Natural killer cell treated with Interleukin-12 subunit alpha and Interleukin-12 subunit beta and Interleukin-15 and Interleukin-18, amount 100 ng/mL, for 72 hours (primary cell): ENCODE data around the gene EVI5L. TPM values are rescaled to one million over a fixed set of nuclear protein-coding genes. Genes with fewer than 3 reads are reported as not detected.

ENCODE experiments used
- ATAC-seq, 2 donors: fragments of 150-1000 bp; cut with Tn5 transposase in 1 of 2; sonication (Bioruptor Pico), chemical (Tn5 transposase) in 1 of 2; 2 replicates each; pipeline ENCODE4 v1.10.0; 2021
- DNase-seq: peaks from one replicate; pipeline ENCODE4 v3.0.0; 2022; ENCODE audit warnings: low spot score
- H3K27ac Mint-ChIP-seq, 2 donors: 1 replicate in 1 of 2; 2 replicates in 1 of 2; pipeline ENCODE4 v1.8.0; 2022; ENCODE audit warnings: mixed read lengths in 2 of 2, mild to moderate bottlenecking in 1 of 2, moderate library complexity in 1 of 2
- H3K27me3 Mint-ChIP-seq, 2 donors: 1 replicate in 1 of 2; 2 replicates in 1 of 2; pipeline ENCODE4 v1.8.0; 2022; ENCODE audit warnings: mixed read lengths in 2 of 2
- H3K36me3 Mint-ChIP-seq: one replicate; pipeline ENCODE4 v1.8.0; 2022; ENCODE audit warnings: mixed read lengths
- H3K4me1 Mint-ChIP-seq, 2 donors: 1 replicate in 1 of 2; 2 replicates in 1 of 2; pipeline ENCODE4 v1.8.0; 2022; ENCODE audit warnings: low read depth in 2 of 2, mixed read lengths in 2 of 2, mild to moderate bottlenecking in 1 of 2
- H3K4me3 Mint-ChIP-seq: one replicate; pipeline ENCODE4 v1.8.0; 2022; ENCODE audit warnings: mixed read lengths
- H3K9me3 Mint-ChIP-seq: 2 replicates; pipeline ENCODE4 v1.8.0; 2022; ENCODE audit warnings: mixed read lengths
- total RNA-seq, 2 donors: library from RNA; stranded (reverse); gene quantifications; one replicate each; pipeline ENCODE4 v1.2.3, GENCODE V29; 2022

The EVI5L gene
- total RNA-seq, 2 donors from 2014 or later = 7.8 to 11.5 TPM

DNA sequence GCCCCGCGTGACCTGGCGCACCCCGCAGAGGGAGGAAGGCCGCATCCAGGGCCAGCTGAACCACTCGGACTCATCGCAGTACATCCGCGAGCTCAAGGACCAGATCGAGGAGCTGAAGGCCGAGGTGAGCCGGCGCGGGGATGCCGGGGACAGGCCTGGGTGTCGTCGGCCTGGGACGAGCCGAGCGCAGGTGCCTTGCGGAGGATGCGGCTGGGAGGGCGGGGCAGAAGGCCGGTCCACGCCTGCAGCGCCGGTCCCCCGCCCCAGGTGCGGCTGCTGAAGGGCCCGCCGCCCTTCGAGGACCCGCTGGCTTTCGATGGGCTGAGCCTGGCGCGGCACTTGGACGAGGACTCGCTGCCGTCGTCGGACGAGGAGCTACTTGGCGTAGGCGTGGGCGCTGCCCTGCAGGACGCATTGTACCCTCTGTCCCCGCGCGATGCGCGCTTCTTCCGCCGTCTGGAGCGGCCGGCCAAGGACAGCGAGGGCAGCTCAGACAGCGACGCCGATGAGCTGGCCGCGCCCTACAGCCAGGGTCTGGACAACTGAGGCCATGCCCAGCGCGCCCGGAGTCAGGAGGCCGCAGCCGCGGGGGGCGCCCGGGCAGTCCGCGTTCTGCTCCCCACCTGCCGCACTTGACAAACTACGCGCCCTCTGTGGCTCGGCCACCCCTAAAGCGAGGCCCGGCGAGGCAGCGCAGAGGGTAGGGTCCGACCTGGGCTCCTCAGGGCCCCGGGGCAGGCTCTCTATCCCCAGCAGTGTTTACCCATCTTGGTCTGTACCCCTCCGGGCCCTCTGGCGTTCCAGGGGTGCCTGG, 33.3 kb downstream of the EVI5L start:
- Mint-ChIP-seq H3K4me1 (no peaks in the 10 kb centered on the region), H3K36me3 (no peaks in the 10 kb centered on the region), H3K27me3 (peaks cover 0 to 5% of the 10 kb centered on the region in 2 donors), H3K27ac (no peak overlapping the region), H3K9me3 (no peaks in the 10 kb centered on the region), H3K4me3 (no peak overlapping the region)
- ATAC-seq = no peak
- DNase-seq = no peak

DNA sequence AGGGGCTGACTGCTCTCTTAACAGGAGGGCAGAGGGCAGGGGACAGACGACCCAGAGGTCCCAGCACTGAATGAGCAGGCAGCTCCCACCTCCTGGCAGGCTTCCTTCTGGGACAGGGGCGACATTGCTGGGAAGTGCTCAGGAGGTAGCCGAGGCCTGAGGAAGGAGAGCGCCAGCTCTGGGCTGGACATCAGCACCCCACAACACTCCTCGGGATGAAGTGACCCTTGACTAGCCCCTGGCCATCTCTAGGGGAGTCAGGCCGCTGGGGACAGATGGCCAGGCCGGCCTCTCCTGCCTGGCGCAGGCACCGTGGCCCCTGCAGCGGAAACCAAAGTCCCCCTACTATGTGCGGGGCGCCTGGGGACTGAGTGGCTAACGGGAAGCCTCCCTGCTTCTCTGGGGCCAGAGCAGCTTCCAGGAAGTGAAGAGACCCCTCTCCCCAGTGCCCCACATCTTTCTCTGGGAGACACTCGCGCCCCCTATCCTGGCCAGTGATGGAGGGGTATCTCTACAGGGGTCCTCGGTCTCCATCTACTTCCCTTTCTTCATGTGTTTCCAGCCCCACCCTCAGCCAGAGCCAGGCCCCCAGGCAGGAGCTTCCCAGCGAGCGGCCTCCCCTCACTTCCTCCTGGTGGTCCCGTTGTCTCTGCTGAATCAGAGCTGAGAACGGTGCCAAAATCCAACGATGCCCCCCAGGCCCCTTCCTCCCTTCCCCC, 34.1 kb downstream of the EVI5L start:
- H3K4me3 Mint-ChIP-seq = no peak overlapping the region

DNA sequence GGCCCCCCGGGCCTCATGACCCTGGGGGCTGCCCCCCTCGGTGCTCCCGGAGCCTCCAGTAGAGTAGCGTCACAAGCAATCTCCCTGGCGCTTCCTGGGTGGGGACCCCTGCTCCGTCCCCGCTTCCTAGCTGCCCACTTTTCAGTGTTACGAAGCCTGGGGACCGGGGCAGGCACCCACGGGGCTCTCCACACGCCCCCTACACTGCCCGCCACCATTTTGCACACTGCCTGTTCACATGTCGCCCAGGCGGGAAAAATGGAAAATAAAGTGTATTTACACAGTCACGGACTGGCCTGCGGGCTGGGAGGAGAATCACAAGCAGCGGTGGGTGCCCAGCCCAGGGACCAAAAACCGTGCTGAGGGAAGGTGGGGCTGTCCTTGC, 34.7 kb downstream of the EVI5L start:
- H3K27me3 Mint-ChIP-seq = peaks cover 0 to 5% of the 10 kb centered on the region in 2 donors
- ATAC-seq = no peak

More for the DNA sequence above, 34.1 kb downstream of the EVI5L start:
- DNase-seq (no peak), ATAC-seq (no peak)
- Mint-ChIP-seq H3K9me3 (no peaks in the 10 kb centered on the region), H3K27ac (no peak overlapping the region), H3K27me3 (peaks cover 0 to 5% of the 10 kb centered on the region in 2 donors), H3K36me3 (no peaks in the 10 kb centered on the region), H3K4me1 (peaks cover 0 to 5% of the 10 kb centered on the region in 2 donors)

DNA sequence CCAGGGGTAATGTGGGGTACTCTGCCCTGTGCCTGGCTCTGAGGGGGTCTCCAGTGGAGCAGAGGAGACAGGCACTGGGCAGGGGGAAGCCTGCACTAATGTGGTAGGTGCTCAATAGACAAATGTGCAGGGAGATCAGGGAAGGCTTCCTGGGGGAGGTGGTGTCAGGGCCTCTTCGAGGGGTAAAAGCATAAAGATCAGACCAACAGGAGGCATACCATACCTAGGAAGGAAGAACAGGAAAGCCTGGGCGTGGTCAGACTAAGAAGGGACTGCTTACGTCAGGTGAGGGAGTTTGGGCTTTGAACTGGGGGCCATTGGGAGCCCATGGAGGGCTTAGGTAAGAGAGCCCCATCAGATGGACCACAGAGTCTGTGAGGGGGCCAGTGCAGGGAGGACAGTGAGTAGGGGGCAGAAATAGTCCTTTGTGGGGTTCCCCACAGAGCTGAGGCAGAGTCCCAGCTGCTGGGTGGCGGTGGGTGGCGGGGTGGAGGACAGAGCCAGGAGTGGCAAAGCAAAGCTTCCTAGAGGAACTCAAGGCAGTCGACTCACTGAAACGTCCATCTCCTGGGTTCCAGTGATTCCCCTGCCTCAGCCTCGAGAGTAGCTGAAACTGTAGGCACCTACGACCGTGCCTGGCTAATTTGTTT, 35.4 kb downstream of the EVI5L start:
- no peaks in the 10 kb centered on the region for H3K36me3 Mint-ChIP-seq

More for the DNA sequence above, 34.7 kb downstream of the EVI5L start:
- no peak for DNase-seq
- H3K27ac Mint-ChIP-seq = no peak overlapping the region
- H3K9me3 Mint-ChIP-seq = no peaks in the 10 kb centered on the region
- no peaks in the 10 kb centered on the region for H3K36me3 Mint-ChIP-seq
- H3K4me3 Mint-ChIP-seq = no peak overlapping the region
- H3K4me1 Mint-ChIP-seq = peaks cover 0 to 5% of the 10 kb centered on the region in 2 donors

DNA sequence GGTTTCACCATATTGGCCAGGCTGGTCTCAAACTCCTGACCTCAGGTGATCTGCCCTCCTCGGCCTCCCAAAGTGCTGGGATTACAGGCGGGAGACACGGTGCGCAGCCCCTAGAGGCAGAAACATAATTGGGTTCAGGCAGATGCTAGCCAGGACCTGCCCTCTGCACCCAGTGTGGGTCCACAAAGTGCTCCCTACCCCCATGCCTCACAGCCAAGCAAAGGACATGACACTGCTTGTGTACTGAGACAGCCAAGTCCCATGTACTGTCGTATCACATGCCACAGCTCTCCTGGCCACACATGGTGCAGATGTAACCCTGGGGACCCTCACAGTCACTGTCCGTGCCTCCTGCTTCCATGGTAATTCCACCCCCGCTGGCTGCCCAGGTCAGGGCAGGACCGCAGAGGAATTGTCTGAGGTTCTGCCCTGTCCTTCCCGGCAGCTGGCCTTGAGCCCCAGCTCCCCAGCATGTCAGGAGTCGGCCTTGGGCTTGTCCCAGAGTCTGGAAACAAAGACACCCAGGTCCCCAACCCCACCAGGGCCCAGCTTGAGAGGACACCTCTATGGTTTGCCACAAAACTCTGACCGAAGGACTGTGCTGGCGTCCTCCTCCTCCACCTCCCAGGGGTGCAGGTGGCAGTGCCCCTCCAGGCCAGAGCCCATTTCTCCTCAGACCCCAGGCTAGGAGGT, 36.5 kb downstream of the EVI5L start:
- H3K9me3 Mint-ChIP-seq = no peaks in the 10 kb centered on the region
- no peak overlapping the region for H3K4me3 Mint-ChIP-seq
- H3K36me3 Mint-ChIP-seq = peaks cover 5% of the 10 kb centered on the region
- H3K4me1 Mint-ChIP-seq = peaks cover 9 to 18% of the 10 kb centered on the region in 2 donors
- H3K27ac Mint-ChIP-seq = no peak overlapping the region
- DNase-seq = no peak
- peaks cover 7 to 9% of the 10 kb centered on the region in 2 donors for H3K27me3 Mint-ChIP-seq
- ATAC-seq = no peak

More for the DNA sequence above, 35.4 kb downstream of the EVI5L start:
- no peaks in the 10 kb centered on the region for H3K9me3 Mint-ChIP-seq
- DNase-seq (no peak), ATAC-seq (no peak)
- H3K4me1 Mint-ChIP-seq = peaks cover 0 to 8% of the 10 kb centered on the region in 2 donors
- H3K27ac Mint-ChIP-seq = peak overlapping the region in 1 of 2 donors; percentile 68
- no peak overlapping the region for H3K4me3 Mint-ChIP-seq
- peaks cover 0 to 5% of the 10 kb centered on the region in 2 donors for H3K27me3 Mint-ChIP-seq

DNA sequence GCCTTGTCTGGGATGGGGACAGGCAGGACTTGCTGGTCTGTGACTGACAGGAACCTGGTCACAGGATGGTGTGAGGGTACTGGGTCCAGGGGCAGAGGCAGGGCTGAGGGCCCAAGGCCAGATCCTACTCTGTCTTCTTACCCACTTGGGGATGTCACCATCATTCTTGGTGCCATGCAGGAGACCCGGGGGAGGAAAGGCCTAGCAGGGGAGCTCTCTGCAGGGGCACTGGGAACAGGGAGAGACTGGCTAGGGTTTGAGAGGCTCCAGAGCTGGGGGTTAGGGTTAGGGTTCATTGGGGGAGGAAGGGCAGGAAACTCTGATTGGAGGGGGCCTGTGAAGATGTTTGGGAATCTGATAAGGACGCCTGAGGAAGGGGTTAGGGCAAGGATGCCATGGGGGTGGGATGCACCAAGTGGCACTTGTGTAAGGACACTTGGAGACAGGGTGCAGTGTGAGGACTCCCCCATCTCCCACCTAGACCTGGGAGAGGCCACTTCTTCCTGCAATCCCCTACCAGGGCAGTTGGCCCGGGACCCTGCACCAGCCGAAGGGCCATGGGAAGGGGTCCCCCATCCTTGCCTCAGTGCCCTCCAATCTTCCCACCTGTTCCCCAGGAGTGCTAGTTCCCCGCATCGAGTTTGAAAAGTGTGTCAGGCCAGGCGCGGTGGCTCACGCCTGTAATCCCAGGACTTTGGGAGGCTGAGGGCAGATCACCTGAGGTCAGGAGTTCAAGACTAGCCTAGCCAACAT, 37.2 kb downstream of the EVI5L start:
- ATAC-seq (no peak), DNase-seq (no peak)
- H3K9me3 Mint-ChIP-seq = no peaks in the 10 kb centered on the region
- H3K4me1 Mint-ChIP-seq = peaks cover 13 to 24% of the 10 kb centered on the region in 2 donors
- peaks cover 7% of the 10 kb centered on the region for H3K36me3 Mint-ChIP-seq
- H3K27me3 Mint-ChIP-seq = peaks cover 12 to 16% of the 10 kb centered on the region in 2 donors
- no peak overlapping the region for H3K4me3 Mint-ChIP-seq
- no peak overlapping the region for H3K27ac Mint-ChIP-seq

DNA sequence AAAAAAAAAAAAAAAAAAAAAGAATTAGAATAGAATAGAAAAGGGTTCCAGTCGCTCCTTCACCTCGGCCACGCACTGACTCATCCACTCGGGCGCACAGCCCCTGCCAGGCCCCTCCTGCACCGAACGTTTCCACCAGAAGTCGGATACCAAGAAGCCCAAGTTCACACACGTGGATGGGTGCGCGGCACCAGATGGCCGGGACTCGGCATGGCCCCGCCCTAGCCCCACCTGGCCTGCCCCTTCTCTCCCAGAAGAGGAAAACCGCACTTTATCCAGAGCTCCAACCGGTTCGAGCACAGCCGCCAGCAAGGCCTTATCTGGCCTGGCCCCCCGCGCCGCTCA, 38.3 kb downstream of the EVI5L start:
- no peak for ATAC-seq
- peaks cover 12 to 16% of the 10 kb centered on the region in 2 donors for H3K27me3 Mint-ChIP-seq
- no peak overlapping the region for H3K27ac Mint-ChIP-seq
- peaks cover 7% of the 10 kb centered on the region for H3K36me3 Mint-ChIP-seq
- H3K4me1 Mint-ChIP-seq = peaks cover 13 to 24% of the 10 kb centered on the region in 2 donors
- peak overlapping the region; percentile 80 for H3K4me3 Mint-ChIP-seq
- no peak for DNase-seq
- no peaks in the 10 kb centered on the region for H3K9me3 Mint-ChIP-seq

DNA sequence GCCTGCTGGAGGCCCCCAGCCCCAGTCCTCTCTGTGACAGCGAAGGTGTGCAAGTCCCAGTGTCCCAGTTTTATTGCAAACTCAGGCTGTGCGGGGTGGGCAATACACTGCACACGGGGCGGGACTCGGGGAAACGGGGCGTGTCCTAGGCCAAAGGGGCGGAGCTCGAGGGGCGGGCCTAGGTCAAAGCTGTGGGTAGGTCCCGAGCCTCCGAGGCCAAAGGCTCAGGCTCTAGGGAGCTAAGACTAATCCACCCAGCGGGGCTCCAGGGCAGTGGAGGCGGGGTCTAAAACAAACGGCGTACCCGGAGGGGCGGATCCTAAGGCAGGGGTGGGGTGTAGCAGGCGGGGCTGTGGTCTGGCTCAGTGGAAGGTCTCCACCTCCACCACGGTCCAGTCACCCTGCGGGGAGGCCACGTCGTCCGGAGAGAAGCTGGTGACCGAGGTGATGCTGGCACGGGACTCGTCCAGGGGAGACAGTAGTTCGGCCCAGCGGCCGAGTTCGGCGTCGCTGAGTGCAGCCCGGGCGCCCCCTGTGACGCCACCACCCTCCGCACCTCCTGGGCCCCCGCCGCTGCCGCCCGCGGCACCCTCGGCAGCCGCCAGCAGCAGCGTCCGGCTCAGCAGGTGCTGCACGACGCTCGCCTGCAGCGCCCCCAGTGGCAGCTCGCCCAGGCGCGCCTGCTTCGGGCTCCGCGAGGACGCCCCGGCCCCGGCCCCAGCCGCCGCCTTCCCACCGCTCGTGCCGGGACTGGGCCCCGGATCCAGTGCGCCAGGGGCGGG, 38.8 kb downstream of the EVI5L start:
- ATAC-seq (peak; percentile 86 to 88), DNase-seq (peak; percentile 86)
- Mint-ChIP-seq H3K27ac (no peak overlapping the region), H3K27me3 (peaks cover 12 to 16% of the 10 kb centered on the region in 2 donors), H3K4me1 (peaks cover 13 to 27% of the 10 kb centered on the region in 2 donors), H3K36me3 (peaks cover 7% of the 10 kb centered on the region), H3K9me3 (no peaks in the 10 kb centered on the region), H3K4me3 (peak overlapping the region; percentile 80)

DNA sequence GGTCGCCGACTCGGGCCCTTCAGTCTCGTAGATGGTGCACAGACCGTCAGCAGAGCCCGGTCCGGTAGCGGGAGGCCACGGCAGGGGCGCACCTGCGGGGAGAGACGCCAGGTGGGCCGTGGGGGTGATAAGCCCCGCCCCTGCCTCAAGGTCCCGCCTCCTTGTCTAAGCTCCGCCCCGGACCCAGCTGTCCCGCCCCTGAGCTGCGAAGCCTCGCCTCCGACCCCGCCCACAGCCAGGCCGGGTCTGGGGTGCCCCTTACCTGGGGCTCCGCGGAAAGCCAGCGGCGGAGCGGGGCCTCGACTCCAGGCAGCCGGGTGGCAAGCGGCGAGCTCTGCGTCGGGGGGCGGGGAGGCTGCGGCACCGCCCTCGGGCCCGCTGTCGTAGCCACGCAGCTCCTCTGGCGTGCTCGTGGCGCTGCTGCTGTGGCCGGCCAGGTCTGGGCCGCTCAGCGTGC, 39.5 kb downstream of the EVI5L start:
- Mint-ChIP-seq H3K27ac (no peak overlapping the region), H3K9me3 (no peaks in the 10 kb centered on the region), H3K4me1 (peaks cover 13 to 27% of the 10 kb centered on the region in 2 donors), H3K4me3 (no peak overlapping the region), H3K27me3 (peaks cover 12 to 16% of the 10 kb centered on the region in 2 donors), H3K36me3 (peaks cover 7% of the 10 kb centered on the region)
- ATAC-seq = peak; percentile 78 to 86
- peak; percentile 78 for DNase-seq

DNA sequence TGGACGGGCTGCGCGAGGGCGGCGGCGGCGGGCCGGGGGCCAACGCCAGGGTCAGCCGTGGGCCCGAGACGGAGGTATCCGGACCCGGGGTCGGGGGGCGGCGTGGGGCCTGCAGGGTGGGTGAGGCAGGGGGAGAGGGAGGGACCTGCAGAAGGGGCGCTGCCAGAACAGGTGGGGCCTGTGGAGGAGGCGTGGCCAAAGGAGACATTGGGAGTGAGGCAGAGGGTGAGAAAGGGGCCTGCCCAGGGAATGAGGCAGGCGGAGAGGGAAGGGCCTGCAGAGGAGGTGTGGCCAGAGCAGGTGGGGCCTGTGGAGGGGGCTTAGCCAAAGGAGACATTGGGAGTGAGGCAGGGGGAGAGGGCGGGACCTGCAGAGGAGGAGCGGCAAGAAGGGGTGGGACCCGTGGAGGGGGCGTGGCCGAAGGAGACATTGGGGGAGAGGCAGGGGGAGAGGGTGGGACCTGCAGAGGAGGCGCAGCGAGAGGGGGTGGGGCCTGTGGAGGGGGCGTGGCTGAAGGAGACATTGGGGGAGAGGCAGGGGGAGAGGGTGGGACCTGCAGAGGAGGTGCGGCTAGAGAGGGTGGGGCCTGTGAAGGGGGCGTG, 40.0 kb downstream of the EVI5L start:
- Mint-ChIP-seq H3K4me3 (peak overlapping the region; percentile 50), H3K4me1 (peaks cover 13 to 29% of the 10 kb centered on the region in 2 donors), H3K9me3 (no peaks in the 10 kb centered on the region), H3K36me3 (peaks cover 7% of the 10 kb centered on the region), H3K27ac (no peak overlapping the region), H3K27me3 (peaks cover 12 to 16% of the 10 kb centered on the region in 2 donors)
- DNase-seq (no peak), ATAC-seq (peak; percentile 1)

DNA sequence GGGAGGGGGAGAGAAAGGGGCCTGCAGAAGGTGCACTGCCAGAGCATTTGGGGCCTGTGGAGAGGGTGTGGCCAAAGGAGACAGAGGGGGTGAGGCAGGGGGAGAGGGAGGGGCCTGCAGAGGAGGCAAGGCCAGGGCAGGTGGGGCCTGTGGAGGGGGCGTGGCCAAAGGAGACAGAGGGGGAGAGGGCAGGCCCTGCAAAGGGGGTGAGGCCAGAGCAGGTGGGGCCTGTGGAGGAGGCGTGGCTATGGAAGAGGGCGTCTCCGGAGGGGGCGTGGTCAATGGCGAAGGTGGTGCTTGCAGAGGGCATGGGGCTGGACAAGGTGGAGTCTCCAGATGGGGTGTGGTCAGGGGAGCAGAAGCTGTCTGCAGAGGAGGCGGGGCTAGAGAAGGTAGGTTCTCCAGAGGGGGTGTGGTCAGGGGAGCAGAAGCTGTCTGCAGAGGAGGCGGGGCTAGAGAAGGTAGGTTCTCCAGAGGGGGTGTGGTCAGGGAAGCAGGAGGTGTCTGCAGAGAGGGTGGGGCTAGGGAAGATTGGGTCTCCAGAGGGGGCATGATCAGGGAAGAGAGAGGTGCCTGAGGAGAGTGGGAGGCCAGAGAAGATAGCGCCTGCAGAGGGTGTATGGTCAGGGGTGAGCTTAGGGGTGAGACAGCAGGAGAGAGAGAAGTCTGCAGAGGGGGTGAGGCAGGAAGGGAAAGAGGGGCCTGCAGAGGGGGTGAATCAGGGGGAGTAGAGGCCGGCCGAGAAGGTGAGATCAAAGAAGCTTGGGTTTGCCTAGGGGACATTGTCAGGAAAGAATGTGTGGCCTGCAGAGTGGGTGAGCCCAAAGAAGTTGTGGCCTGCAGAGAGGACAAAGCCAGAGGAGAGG, 40.8 kb downstream of the EVI5L start:
- H3K9me3 Mint-ChIP-seq = no peaks in the 10 kb centered on the region
- peaks cover 13 to 29% of the 10 kb centered on the region in 2 donors for H3K4me1 Mint-ChIP-seq
- H3K27me3 Mint-ChIP-seq = peaks cover 12% of the 10 kb centered on the region in 2 donors
- ATAC-seq (no peak), DNase-seq (no peak)
- H3K4me3 Mint-ChIP-seq = peak overlapping the region; percentile 65
- H3K27ac Mint-ChIP-seq = peak overlapping the region in 1 of 2 donors; percentile 13
- H3K36me3 Mint-ChIP-seq = peaks cover 7% of the 10 kb centered on the region
